GM21360 (cell line): ENCODE data around the gene CD93.

Experiments used
- ATAC-seq: cut with Tn5 transposase; IDR thresholded peaks from one replicate; pipeline ENCODE4 v1.9.1; 2021; ENCODE audit warnings: mild to moderate bottlenecking, moderate library complexity; ENCODE audit not compliant: unreplicated experiment

CD93 gene

GRCh38 chr20:23100720-23101107 lies 14.6 kb upstream of the CD93 start:
- ATAC-seq: no peak

- ATAC-seq: no peak
These were observed 13.9 kb upstream of the CD93 start for GRCh38 chr20:23099791-23100719.

- ATAC-seq: no peak
These were observed 11.8 kb upstream of the CD93 start for GRCh38 chr20:23097636-23098580.

- ATAC-seq: no peak
These were observed 10.9 kb upstream of the CD93 start for GRCh38 chr20:23096986-23097520.

GRCh38 chr20:23096097-23096496 lies 10.0 kb upstream of the CD93 start:
- ATAC-seq: no peak

- ATAC-seq: no peak
These were observed 9.4 kb upstream of the CD93 start for GRCh38 chr20:23095499-23095898.

GRCh38 chr20:23094927-23095326 lies 8.8 kb upstream of the CD93 start:
- ATAC-seq: no peak

GRCh38 chr20:23094213-23094896 lies 8.2 kb upstream of the CD93 start:
- ATAC-seq: no peak

GRCh38 chr20:23093613-23094012 lies 7.5 kb upstream of the CD93 start:
- no peak for ATAC-seq

- no peak for ATAC-seq
These were observed 6.9 kb upstream of the CD93 start for GRCh38 chr20:23092861-23093495.

- no peak for ATAC-seq
These were observed 6.2 kb upstream of the CD93 start for GRCh38 chr20:23092384-23092756.

- ATAC-seq: no peak
These were observed 5.7 kb upstream of the CD93 start for GRCh38 chr20:23091721-23092383.

- ATAC-seq: no peak
These were observed 4.8 kb upstream of the CD93 start for GRCh38 chr20:23090878-23091277.

- no peak for ATAC-seq
These were observed 4.0 kb upstream of the CD93 start for GRCh38 chr20:23090147-23090546.

- no peak for ATAC-seq
These were observed 2.7 kb upstream of the CD93 start for GRCh38 chr20:23088866-23089265.

- ATAC-seq: no peak
These were observed 1.6 kb upstream of the CD93 start for GRCh38 chr20:23087587-23088251.

GRCh38 chr20:23086931-23087411 lies 847 bp upstream of the CD93 start:
- ATAC-seq: no peak

GRCh38 chr20:23085436-23086055 lies 578 bp downstream of the CD93 start:
- ATAC-seq: no peak
